Neural cell (in vitro differentiated cells): ENCODE data around the gene TBC1D14.

ENCODE experiments used
- EZH2 ChIP-seq: fragments of 200-600, 300-800 bp; shearing (Covaris generic), sonication (generic); IDR thresholded peaks from 2 replicates; pipeline ENCODE4 v1.6.1; 2014; ENCODE audit warnings: antibody characterized with exemption, low read length, borderline replicate concordance, mild to moderate bottlenecking; ENCODE audit not compliant: insufficient read depth, poor library complexity, severe bottlenecking
- TAF1 ChIP-seq: IDR thresholded peaks from 2 replicates; pipeline ENCODE4 v1.6.1; 2012; ENCODE audit warnings: low read depth
- TF ChIP-seq, protein P1 (sequence below): fragments of 450-650 bp; IDR thresholded peaks from 2 replicates; pipeline ENCODE4 v1.5.1; 2014; ENCODE audit warnings: antibody characterized with exemption, mild to moderate bottlenecking, moderate library complexity; ENCODE audit not compliant: poor library complexity, severe bottlenecking

DNA sequence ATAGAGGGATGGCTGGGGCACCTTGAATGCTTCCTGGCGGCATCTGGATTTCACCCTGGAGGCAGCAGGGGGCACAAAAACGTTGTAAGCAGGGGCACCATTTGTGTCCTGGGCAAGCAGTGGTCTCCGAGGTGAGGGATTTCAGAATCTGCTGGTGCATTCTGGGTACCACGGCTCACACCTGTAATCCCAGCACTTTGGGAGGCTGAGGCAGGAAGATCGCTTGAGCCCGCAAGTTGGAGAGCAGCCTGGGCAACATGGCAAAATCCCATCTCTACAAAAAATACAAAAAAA, 16.8 kb upstream of the TBC1D14 start:
- TF ChIP-seq, protein P1, sequence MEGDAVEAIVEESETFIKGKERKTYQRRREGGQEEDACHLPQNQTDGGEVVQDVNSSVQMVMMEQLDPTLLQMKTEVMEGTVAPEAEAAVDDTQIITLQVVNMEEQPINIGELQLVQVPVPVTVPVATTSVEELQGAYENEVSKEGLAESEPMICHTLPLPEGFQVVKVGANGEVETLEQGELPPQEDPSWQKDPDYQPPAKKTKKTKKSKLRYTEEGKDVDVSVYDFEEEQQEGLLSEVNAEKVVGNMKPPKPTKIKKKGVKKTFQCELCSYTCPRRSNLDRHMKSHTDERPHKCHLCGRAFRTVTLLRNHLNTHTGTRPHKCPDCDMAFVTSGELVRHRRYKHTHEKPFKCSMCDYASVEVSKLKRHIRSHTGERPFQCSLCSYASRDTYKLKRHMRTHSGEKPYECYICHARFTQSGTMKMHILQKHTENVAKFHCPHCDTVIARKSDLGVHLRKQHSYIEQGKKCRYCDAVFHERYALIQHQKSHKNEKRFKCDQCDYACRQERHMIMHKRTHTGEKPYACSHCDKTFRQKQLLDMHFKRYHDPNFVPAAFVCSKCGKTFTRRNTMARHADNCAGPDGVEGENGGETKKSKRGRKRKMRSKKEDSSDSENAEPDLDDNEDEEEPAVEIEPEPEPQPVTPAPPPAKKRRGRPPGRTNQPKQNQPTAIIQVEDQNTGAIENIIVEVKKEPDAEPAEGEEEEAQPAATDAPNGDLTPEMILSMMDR = no peak
- TF ChIP-seq EZH2 = no peak
- TF ChIP-seq TAF1 = no peak
